GM23248 (cell line): Measurements from ENCODE around the gene CMIP. TPM values are rescaled to one million over a fixed set of nuclear protein-coding genes. Genes with fewer than 3 reads are reported as not detected.

ENCODE experiments used
- DNase-seq: peaks from one replicate; pipeline ENCODE4 v3.0.0-alpha.2; 2015
- H2AFZ ChIP-seq: fragments of 200-600 bp; sonication (generic); 2 replicates; pipeline ENCODE4 v1.6.1; 2016; ENCODE audit warnings: antibody characterized with exemption
- H3F3A ChIP-seq: fragments of 200-600 bp; sonication (generic); 2 replicates; pipeline ENCODE4 v1.6.1; 2016; ENCODE audit warnings: mild to moderate bottlenecking, antibody characterized with exemption, mixed run types; ENCODE audit not compliant: insufficient read depth
- H3K27ac ChIP-seq: fragments of 200-600 bp; sonication (generic); 2 replicates; pipeline ENCODE4 v1.5.1; 2016; ENCODE audit warnings: mild to moderate bottlenecking
- H3K27me3 ChIP-seq: fragments of 200-600 bp; sonication (generic); replicated peaks from 2 replicates; pipeline ENCODE4 v1.6.1; 2016; ENCODE audit warnings: mild to moderate bottlenecking; ENCODE audit not compliant: insufficient read depth
- H3K36me3 ChIP-seq: fragments of 200-600 bp; sonication (generic); 2 replicates; pipeline ENCODE4 v1.6.1; 2016; ENCODE audit warnings: low read depth, mild to moderate bottlenecking
- H3K4me1 ChIP-seq: fragments of 200-600 bp; sonication (generic); 2 replicates; pipeline ENCODE4 v1.6.1; 2016; ENCODE audit warnings: mild to moderate bottlenecking; ENCODE audit not compliant: insufficient read depth
- H3K4me2 ChIP-seq: fragments of 200-600 bp; sonication (generic); one replicate; pipeline ENCODE4 v1.6.1; 2016; ENCODE audit warnings: mild to moderate bottlenecking; ENCODE audit not compliant: unreplicated experiment
- H3K4me3 ChIP-seq: fragments of 200-600 bp; sonication (generic); 2 replicates; pipeline ENCODE4 v1.5.1; 2016; ENCODE audit warnings: mild to moderate bottlenecking
- H3K79me2 ChIP-seq: fragments of 200-600 bp; sonication (generic); 2 replicates; pipeline ENCODE4 v1.6.1; 2016; ENCODE audit warnings: mild to moderate bottlenecking; ENCODE audit not compliant: insufficient read depth
- H3K9ac ChIP-seq: fragments of 200-600 bp; sonication (generic); 2 replicates; pipeline ENCODE4 v1.6.1; 2016; ENCODE audit warnings: mild to moderate bottlenecking
- H3K9me2 ChIP-seq: fragments of 200-600 bp; sonication (generic); 2 replicates; pipeline ENCODE4 v1.6.1; 2016; ENCODE audit warnings: mixed run types, mild to moderate bottlenecking, moderate library complexity; ENCODE audit not compliant: insufficient read depth
- H3K9me3 ChIP-seq: fragments of 200-600 bp; sonication (generic); one replicate; pipeline ENCODE4 v1.6.1; 2017; ENCODE audit warnings: low read depth
- H4K20me1 ChIP-seq: fragments of 200-600 bp; sonication (generic); 2 replicates; pipeline ENCODE4 v1.6.0; 2016; ENCODE audit not compliant: insufficient read depth
- EZH2 ChIP-seq: fragments of 200-600 bp; sonication (generic); IDR thresholded peaks from 2 replicates; pipeline ENCODE4 v1.6.1; 2018; ENCODE audit warnings: antibody characterized with exemption, mild to moderate bottlenecking; ENCODE audit not compliant: insufficient read depth, poor library complexity, severe bottlenecking
- EZH2phosphoT487 ChIP-seq: fragments of 200-600 bp; sonication (generic); IDR thresholded peaks from 2 replicates; pipeline ENCODE4 v1.6.1; 2018; ENCODE audit warnings: antibody characterized with exemption, moderate library complexity, mild to moderate bottlenecking, low read depth; ENCODE audit not compliant: insufficient read depth
- WGBS, 2 experiments: methylation state at CpG; one replicate each; pipeline ENCODE4 v1.1.6; 2015 to 2017; ENCODE audit warnings: low lambda C conversion rate in 2 of 2, low coverage in 1 of 2; ENCODE audit errors: missing lambda C conversion rate in 2 of 2; 5-methylcytosine and 5-hydroxymethylcytosine counted together
- in situ Hi-C: fragments of 300-500 bp; cut with MboI; formaldehyde crosslinking; loops from 2 replicates; pipeline ENCODE4 v1.15.0; 2020
- polyA plus RNA-seq: library from polyadenylated mRNA; unstranded; fragments of >200 nt; fragmentation: Nextera tagmentation; extraction: Ambion mirVana; gene quantifications from 2 replicates; pipeline ENCODE4 v1.2.1, GENCODE V29; 2016
- total RNA-seq: library from RNA; depleted of rRNA; stranded (reverse); fragments of >200 nt; shearing (Covaris generic); gene quantifications from 2 replicates; pipeline ENCODE4 v1.2.3, GENCODE V29; 2014

CMIP gene
- total and polyA plus RNA-seq, 2 experiments from 2014 or later: 1.5 to 9.5 TPM

GRCh38 chr16:81536648-81537047, 92.0 kb downstream of the CMIP start:
- H3K4me1 ChIP-seq: peaks cover 16% of the 10 kb centered on the region
- no peak overlapping the region for H3K27ac ChIP-seq
- H4K20me1 ChIP-seq: peaks cover 4% of the 10 kb centered on the region; the same call in 1 of the 2 replicates
- H3F3A ChIP-seq: 0 out of 2 replicates have a peak, but pooled peaks cover 5% of the 10 kb centered on the region
- TF ChIP-seq EZH2 (no peak), EZH2phosphoT487 (no peak)
- H3K79me2 ChIP-seq: peaks cover 98% of the 10 kb centered on the region
- H3K27me3 ChIP-seq: no peaks in the 10 kb centered on the region
- 91% methylated on average over 10 to 11 of the region's 11 CpGs for WGBS, 2 experiments
- H3K9me3 ChIP-seq: no peaks in the 10 kb centered on the region
- no peak overlapping the region for H3K4me3 ChIP-seq
- in situ Hi-C loops: no loop called here
- H2AFZ ChIP-seq: no peak overlapping the region
- no peaks in the 10 kb centered on the region for H3K9me2 ChIP-seq
- H3K4me2 ChIP-seq: no peak overlapping the region
- no peak overlapping the region for H3K9ac ChIP-seq
- DNase-seq: no peak
- H3K36me3 ChIP-seq: no peaks in the 10 kb centered on the region

GRCh38 chr16:81537721-81538561, 93.3 kb downstream of the CMIP start:
- Histone ChIP-seq H3K4me3 (no peak overlapping the region), H3K27me3 (no peaks in the 10 kb centered on the region), H3K36me3 (no peaks in the 10 kb centered on the region), H3F3A (0 out of 2 replicates have a peak, but pooled peaks cover 5% of the 10 kb centered on the region), H3K4me2 (peak overlapping the region; percentile 25), H3K9me2 (no peaks in the 10 kb centered on the region), H3K4me1 (peaks cover 16% of the 10 kb centered on the region), H3K79me2 (peaks cover 100% of the 10 kb centered on the region), H3K9me3 (no peaks in the 10 kb centered on the region), H3K9ac (no peak overlapping the region), H2AFZ (no peak overlapping the region), H4K20me1 (peaks cover 3% of the 10 kb centered on the region; the same call in 1 of the 2 replicates), H3K27ac (no peak overlapping the region)
- in situ Hi-C loops: no loop called here
- peak; percentile 34 for DNase-seq
- 79 to 84% methylated on average over 17 to 18 of the region's 18 CpGs for WGBS, 2 experiments
- TF ChIP-seq EZH2 (no peak), EZH2phosphoT487 (no peak)

GRCh38 chr16:81539009-81539758, 94.6 kb downstream of the CMIP start:
- 71 to 76% methylated on average over 18 of the region's 18 CpGs for WGBS, 2 experiments
- Histone ChIP-seq H2AFZ (no peak overlapping the region), H4K20me1 (peaks cover 5% of the 10 kb centered on the region; the same call in 1 of the 2 replicates), H3F3A (peaks cover 7% of the 10 kb centered on the region; the same call in 1 of the 2 replicates), H3K4me2 (no peak overlapping the region), H3K9ac (no peak overlapping the region), H3K27me3 (no peaks in the 10 kb centered on the region), H3K36me3 (no peaks in the 10 kb centered on the region), H3K79me2 (peaks cover 100% of the 10 kb centered on the region), H3K9me3 (no peaks in the 10 kb centered on the region), H3K4me3 (no peak overlapping the region), H3K27ac (no peak overlapping the region), H3K4me1 (peaks cover 25% of the 10 kb centered on the region), H3K9me2 (no peaks in the 10 kb centered on the region)
- no peak for TF ChIP-seq EZH2phosphoT487
- no peak for TF ChIP-seq EZH2
- DNase-seq: peak; percentile 43
- in situ Hi-C loops: no loop called here

GRCh38 chr16:81539759-81540472, 95.3 kb downstream of the CMIP start:
- no peak overlapping the region for H3K27ac ChIP-seq
- no peaks in the 10 kb centered on the region for H3K27me3 ChIP-seq
- no peaks in the 10 kb centered on the region for H3K9me2 ChIP-seq
- no peak overlapping the region for H3K4me3 ChIP-seq
- H3K9me3 ChIP-seq: no peaks in the 10 kb centered on the region
- no peak overlapping the region for H2AFZ ChIP-seq
- H3K79me2 ChIP-seq: peaks cover 100% of the 10 kb centered on the region
- no peaks in the 10 kb centered on the region for H3K36me3 ChIP-seq
- in situ Hi-C loops: no loop called here
- H3K9ac ChIP-seq: no peak overlapping the region
- peaks cover 28% of the 10 kb centered on the region for H3K4me1 ChIP-seq
- TF ChIP-seq EZH2: no peak
- no peak for TF ChIP-seq EZH2phosphoT487
- WGBS, 2 experiments: 91 to 94% methylated on average over 19 of the region's 19 CpGs
- H3K4me2 ChIP-seq: no peak overlapping the region
- peaks cover 11% of the 10 kb centered on the region; the same call in 1 of the 2 replicates for H3F3A ChIP-seq
- DNase-seq: no peak
- H4K20me1 ChIP-seq: peaks cover 5% of the 10 kb centered on the region; the same call in 1 of the 2 replicates
